Measurements from ENCODE around the gene MC1R.

DNA sequence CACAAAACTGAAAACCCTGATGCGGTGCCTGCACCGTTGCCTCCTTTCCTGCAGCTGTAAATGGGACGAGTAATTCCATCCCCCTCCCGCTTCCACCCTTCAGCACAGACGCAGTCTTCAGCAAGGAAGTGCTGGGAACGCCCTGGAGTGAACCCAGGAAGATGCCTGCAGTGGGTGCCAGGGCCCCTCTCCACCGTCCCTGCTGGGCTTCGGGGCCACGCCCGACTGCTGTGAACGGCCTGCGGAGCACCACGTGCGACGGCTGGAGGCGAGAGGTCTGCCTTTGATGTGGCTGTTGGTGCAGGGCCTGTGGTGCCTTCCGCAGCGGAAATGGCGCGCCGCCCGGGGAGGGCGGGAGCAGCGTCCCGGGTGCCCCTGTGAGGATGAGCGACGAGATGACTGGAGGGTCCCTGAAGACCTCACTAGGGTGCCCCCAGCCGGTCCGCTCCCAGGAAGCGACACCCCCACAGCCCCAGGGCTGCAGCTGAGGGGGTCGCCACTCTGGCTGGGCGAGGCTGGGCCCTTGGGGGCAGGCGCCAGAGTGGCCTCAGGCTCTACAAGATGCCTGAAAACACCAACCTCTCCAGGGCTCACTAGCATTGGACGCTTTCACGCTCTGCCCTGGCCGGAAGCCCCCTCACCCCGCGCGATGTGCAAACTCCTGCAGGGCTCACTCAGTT is 749 bp upstream of the MC1R start:
- TF ChIP-seq, protein P1, sequence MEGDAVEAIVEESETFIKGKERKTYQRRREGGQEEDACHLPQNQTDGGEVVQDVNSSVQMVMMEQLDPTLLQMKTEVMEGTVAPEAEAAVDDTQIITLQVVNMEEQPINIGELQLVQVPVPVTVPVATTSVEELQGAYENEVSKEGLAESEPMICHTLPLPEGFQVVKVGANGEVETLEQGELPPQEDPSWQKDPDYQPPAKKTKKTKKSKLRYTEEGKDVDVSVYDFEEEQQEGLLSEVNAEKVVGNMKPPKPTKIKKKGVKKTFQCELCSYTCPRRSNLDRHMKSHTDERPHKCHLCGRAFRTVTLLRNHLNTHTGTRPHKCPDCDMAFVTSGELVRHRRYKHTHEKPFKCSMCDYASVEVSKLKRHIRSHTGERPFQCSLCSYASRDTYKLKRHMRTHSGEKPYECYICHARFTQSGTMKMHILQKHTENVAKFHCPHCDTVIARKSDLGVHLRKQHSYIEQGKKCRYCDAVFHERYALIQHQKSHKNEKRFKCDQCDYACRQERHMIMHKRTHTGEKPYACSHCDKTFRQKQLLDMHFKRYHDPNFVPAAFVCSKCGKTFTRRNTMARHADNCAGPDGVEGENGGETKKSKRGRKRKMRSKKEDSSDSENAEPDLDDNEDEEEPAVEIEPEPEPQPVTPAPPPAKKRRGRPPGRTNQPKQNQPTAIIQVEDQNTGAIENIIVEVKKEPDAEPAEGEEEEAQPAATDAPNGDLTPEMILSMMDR (conservative IDR thresholded peaks at IDR 0.05; ENCODE audit: low read depth, low read length) = no peak
- no peak for TF ChIP-seq EZH2 (IDR thresholded peaks at IDR 0.05; ENCODE audit: borderline replicate concordance, low read depth, low read length, poor library complexity, severe bottlenecking)
